HG02642 (cell line): ENCODE measurements around the gene A3GALT2.

ENCODE experiments used
- ATAC-seq: cut with Tn5 transposase; IDR thresholded peaks from one replicate; pipeline ENCODE4 v1.9.1; 2021; ENCODE audit warnings: mild to moderate bottlenecking; ENCODE audit not compliant: unreplicated experiment, poor library complexity

A3GALT2 gene

GRCh38 chr1:33320619-33321165, at the start of gene A3GALT2:
A3GALT2 (minus strand) TSS chr1:33321098; CDS start chr1:33321098, 0 bp downstream.
- ATAC-seq: no peak

DNA sequence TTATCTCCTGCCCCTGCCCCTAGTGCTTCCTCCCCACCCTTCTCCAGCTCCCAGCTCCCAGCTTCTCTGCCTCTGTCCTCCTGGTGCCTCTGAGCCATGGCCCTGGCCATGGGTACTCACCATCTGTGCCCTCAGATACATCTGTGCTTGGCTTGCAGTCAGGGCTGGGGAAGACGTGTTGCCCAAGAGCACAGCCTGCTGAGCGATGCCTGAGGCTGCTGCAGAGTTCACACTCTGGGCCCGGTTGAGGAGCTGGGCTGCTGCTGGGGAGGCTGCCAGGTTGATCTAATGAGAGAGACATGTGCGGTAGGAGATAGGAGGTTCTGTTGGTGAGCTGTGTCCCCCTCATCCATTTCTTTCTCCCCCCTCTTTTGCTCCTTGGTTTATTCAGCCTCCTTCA, 49.4 kb upstream of the A3GALT2 start:
- ATAC-seq: no peak

DNA sequence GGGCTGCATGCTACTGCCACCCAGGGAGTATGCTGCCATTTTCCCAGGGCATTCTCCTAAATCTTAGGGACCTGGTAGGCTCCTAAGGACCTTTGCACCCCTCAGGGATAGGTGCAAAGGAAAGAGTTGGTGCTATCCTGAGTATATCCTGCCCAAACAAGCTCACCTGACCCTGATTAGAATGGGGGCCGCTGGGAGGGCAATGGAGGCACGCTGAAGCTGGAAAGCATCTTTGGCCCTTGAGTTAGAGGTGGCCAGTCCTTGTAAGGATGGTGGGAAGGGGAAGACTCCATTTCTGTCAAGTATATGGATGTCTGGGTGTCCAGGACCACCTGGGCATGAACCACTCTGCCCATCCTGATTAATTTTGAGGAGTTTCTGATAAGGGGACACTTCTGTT, 48.9 kb upstream of the A3GALT2 start:
- ATAC-seq: no peak

GRCh38 chr1:33369081-33369480, 48.2 kb upstream of the A3GALT2 start:
- ATAC-seq: no peak

GRCh38 chr1:33368431-33368830, 47.5 kb upstream of the A3GALT2 start:
- ATAC-seq: no peak

DNA sequence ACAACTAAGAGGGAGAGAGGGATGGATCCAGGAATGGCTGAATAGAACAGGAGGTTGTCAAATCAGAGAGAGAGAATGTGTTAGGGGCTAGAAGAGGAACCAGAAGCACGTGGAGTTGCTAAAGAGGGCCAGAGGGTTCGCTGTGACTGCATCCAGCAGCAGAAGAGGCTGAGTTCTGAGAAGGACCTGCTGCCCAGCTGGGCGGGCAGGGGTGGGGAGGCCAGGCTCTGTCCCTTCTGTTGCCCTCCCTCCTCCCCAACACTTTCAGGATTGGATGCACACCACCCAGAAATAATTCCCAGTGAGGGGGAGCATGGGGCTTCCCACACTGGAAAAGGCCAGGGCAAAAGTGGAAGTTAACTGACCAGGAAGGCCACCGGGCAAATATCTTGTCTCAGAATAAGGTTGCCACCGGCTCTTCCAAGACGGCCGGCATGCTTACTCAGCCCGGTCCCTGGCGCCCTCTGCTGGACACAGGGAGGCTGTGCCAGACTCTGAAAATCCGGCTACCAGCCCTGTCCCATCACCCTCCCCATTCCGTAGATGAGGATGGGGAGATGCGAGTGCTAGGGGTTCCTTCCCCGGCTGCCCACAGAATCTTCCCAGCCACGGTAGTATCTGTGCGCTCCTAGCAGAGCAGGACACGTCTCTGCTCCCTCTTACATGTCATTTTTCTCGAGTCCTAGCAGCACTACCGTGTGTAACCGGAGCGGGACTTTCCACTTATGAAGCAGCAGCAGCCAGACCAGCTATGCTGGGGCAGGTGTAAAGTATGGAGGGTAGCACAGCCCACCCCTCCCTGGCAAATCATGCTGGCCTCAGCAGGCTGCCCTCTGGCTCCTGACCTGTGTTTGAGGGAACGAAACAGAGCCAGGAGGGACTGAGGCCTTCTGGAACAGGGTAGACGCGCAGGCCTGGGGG, 46.8 kb upstream of the A3GALT2 start:
- no peak for ATAC-seq

DNA sequence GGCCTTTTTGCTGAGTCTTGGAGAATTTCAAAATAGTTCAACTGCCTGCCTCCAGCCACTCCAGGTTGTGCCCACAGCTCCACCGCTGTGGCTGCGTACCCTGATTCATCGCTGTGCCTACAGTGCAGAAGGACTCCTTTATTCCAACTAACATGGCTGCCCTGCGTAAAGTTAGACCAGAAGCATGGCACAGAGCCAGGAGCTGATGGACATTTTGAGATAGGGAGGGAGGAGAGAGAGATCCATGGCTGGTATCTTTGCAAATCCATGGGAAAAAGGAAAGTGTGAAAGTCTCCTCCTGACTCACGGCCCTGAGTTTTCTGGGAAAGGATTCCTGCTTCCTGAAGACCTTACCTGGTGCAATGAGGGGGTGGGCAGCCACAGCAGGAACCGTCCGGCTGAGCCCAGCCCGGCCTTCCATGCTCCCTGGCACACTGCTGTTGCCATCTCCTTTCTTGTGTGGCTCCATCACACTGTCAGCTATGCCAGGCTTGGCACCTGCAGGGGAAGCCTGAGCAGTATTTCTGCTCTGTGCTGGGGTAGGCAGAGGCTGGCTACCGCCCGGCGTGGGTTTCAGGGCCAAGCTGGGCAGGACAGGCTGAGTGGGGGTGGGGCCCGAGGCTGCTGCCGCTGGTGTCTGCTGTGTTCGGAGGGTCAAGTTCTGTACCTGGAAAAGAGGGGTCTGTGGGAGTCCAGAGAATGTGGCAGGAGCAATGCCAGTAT, 46.0 kb upstream of the A3GALT2 start:
- ATAC-seq: no peak

GRCh38 chr1:33365560-33365997, 44.7 kb upstream of the A3GALT2 start:
- no peak for ATAC-seq

GRCh38 chr1:33364565-33364918, 43.6 kb upstream of the A3GALT2 start:
- ATAC-seq: no peak

GRCh38 chr1:33363470-33363861, 42.6 kb upstream of the A3GALT2 start:
- ATAC-seq: no peak

GRCh38 chr1:33363021-33363420, 42.1 kb upstream of the A3GALT2 start:
- ATAC-seq: no peak

DNA sequence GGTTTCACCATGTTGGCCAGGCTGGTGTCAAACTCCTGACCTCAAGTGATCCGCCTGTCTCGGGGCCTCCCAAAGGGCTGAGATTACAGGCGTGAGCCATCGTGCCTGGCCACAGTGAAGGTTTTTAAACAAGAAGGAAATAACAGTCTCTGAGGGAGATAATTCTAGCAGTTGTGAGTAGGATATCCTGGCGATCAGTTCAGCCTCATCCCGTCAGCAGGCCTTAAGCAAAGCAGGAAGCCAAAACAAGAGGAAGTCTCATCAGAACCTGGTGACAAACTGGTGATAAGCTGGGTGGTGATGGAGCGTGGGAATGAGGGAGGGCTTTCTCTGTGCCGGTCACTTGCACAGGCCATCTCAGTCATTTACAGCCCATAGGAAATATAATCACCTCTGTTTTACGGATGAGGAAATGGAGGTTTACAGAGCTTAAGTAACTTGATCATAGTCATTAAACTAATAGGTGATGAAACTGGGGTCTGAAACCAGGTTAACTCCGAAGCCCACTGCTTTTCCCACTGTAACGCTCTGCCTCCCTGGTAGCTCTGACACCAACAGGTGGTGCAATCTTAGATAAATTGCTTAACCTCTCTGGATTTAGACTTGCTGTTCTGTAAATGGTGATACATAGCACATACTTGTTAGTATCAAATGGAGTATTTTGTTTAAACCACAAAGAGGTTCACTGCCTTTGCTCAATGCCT, 40.8 kb upstream of the A3GALT2 start:
- ATAC-seq: no peak

GRCh38 chr1:33360367-33360766, 39.5 kb upstream of the A3GALT2 start:
- no peak for ATAC-seq

DNA sequence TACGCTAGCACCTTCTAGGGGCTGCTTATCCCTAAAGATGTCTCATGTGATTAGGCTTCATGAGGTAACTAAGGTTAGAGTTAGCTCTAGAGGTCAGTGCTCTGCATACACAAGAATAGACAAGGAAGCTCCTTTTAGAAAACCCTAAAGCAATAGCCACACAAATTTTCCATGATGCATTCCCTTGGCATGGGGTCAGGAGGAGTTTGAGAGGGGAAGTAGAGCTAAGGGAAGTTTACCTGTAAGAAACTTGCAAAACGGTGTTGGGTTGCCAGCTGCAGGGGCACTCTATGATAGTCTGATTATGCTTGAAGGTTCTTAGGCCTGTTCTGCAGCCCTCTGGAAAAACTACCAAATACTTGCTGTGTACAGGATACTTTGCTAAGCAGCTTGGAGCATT, 39.0 kb upstream of the A3GALT2 start:
- ATAC-seq: no peak

DNA sequence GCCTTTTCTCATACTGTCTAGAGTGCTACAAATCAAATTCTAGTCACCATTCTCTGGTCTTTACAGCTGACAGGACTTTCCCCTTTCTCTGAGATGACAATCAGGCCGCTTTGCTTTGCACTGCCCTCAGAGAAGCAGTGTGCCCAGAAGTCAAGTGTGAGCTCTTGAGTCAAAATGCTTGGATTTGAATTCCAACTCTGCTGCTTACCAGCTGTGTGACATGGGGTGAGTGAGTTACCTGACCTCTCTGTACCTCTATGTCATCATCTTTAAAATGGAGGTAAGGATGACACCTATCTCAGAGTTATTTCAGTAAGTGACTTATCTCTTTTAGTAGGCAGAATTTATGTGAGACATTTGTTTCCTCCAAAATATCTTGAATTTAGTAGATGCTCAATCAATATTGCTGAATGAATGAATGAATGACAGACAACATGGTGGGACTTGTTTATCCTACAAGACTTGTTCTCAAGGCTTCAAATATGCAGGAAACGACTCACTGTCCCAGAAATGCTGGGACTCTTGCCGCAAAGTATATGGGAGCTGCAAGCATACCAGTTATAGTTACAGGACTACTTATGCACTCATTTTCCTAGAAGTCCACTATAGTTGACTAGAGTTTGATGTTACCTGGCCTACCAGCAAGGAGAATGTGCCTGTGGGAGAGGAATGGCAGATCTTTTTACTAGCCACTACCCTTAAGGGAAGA, 38.1 kb upstream of the A3GALT2 start:
- ATAC-seq: no peak

GRCh38 chr1:33358114-33358794, 37.4 kb upstream of the A3GALT2 start:
- no peak for ATAC-seq

- no peak for ATAC-seq
These were observed 36.2 kb upstream of the A3GALT2 start for GRCh38 chr1:33357099-33357498.

DNA sequence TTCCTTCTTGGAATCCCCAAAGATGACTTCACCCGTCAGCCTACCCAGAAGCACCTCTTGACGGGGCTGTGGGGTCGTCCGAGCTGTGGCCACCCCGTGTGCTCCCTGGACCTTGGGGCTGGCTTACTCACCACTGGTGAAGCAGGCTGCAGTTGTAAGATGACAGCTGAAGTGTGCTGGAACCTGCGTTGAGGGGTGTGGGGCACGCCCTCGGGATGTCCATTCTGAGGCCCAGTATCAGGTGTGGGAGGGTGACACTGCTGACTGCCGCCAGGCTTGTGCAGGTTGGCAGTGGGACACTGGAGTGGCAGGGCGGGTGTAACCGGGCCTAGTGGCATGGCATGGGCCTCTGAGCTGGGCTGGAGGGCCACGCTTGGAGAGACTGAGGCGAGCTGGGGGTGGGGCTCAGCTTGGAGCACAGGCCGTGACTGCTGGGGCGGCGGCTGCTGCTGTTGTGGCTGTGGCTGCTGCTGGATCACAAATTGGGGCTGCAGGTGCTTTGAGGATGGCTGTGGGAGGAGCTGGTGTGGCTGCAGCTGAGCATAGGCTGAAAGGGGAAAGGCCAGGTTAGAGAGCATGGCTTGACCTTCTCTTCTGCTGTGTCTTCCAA, 33.9 kb upstream of the A3GALT2 start:
- ATAC-seq: no peak

- ATAC-seq: no peak
These were observed 32.6 kb upstream of the A3GALT2 start for GRCh38 chr1:33353531-33353930.
